Measurements from ENCODE around the gene UST. TPM values are rescaled to one million over a fixed set of nuclear protein-coding genes. Genes with fewer than 3 reads are reported as not detected.

The UST gene
- total RNA-seq, 4 donors from 2014 or later = 4.8 to 9.0 (median 7.8) TPM

DNA sequence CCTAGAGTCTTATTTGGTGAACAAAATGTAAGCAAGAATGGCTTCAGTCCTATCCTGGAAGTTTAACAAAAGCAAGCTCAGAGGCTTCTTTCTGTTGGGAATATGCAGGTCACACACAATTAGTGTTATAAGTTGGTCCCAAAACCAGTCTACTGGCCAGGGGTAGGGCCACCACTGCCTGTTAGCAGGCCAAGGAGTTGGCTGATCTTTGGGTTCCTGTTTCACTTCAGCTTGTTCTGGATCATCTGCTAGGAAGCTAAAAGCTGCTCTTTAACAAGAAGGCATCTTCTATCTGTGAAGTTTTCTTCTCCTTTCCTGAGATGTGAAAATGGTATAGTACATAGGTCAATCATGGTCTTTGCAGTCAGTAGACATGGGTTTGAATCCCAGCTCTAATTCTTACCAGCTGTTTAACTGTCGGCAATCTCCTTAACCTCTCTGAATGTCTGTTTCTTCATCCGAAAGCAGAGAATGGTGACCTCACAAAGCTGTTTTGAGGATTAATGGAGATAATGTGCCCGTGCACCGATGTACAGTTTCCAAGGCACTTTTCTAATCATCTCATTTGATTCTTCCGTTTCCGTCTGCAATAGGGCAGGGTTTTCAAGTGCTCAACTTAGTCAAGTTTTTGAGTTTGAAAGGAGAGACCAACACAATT is 299.5 kb downstream of the UST start:
- WGBS, 2 donors (ENCODE audit: low coverage in 1 of 2) = 96 to 100% methylated on average over 6 of the region's 6 CpGs

DNA sequence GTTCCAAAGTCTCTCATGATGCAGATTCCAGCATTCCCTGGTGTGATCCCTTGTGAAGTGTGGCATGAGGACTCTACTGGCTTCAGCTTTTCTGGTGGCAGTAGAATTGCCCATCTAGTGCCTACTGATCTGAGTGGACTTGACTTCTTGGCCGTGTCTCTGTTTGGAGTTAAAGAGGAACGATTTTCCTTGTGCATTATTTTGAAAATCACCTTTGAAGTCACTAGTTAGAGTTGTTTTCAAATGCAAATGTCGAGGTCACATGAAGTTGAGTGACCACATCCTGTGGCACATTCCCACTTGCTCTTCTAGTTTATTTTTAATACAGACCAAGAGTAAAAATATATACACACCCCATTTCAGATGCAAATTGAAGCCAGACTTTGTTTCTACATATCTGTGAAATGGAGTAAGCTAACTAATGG is 300.0 kb downstream of the UST start:
- no peak for TF ChIP-seq EP300 (IDR thresholded peaks at IDR 0.05; ENCODE audit: low read depth)
- no peak for TF ChIP-seq POLR2AphosphoS5 (IDR thresholded peaks at IDR 0.05)
- TF ChIP-seq, protein P1, sequence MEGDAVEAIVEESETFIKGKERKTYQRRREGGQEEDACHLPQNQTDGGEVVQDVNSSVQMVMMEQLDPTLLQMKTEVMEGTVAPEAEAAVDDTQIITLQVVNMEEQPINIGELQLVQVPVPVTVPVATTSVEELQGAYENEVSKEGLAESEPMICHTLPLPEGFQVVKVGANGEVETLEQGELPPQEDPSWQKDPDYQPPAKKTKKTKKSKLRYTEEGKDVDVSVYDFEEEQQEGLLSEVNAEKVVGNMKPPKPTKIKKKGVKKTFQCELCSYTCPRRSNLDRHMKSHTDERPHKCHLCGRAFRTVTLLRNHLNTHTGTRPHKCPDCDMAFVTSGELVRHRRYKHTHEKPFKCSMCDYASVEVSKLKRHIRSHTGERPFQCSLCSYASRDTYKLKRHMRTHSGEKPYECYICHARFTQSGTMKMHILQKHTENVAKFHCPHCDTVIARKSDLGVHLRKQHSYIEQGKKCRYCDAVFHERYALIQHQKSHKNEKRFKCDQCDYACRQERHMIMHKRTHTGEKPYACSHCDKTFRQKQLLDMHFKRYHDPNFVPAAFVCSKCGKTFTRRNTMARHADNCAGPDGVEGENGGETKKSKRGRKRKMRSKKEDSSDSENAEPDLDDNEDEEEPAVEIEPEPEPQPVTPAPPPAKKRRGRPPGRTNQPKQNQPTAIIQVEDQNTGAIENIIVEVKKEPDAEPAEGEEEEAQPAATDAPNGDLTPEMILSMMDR (IDR thresholded peaks at IDR 0.05) = no peak
- no peak for TF ChIP-seq POLR2A (IDR thresholded peaks at IDR 0.05)
- in situ Hi-C loops (cut with MboI; ENCODE audit: low pct_ligation_motif_present in 1 of 4, low pct_unique_long_range_greater_than_20kb in 1 of 4, low sequenced_read_pairs in 3 of 4) = no loop called here
- Histone ChIP-seq H3K36me3 (no peaks in the 10 kb centered on the region), H3K4me1 (peaks cover 0 to 13% (median 0%) of the 10 kb centered on the region in 4 donors), H3K4me3 (no peak overlapping the region), H3K27me3 (no peaks in the 10 kb centered on the region), H3K27ac (no peak overlapping the region), H3K9me3 (no peaks in the 10 kb centered on the region)
- no peak for DNase-seq
- WGBS, 2 donors (ENCODE audit: low coverage in 1 of 2) = 44 to 82% methylated on average over 2 to 3 of the region's 3 CpGs
- intact Hi-C loops (cut with DNase I; ENCODE audit: low total_unique reads) = no loop called here

More for the DNA sequence above, 299.5 kb downstream of the UST start:
- H3K27ac ChIP-seq = no peak overlapping the region
- H3K4me1 ChIP-seq = peaks cover 0 to 13% (median 0%) of the 10 kb centered on the region in 4 donors
- intact Hi-C loops (cut with DNase I; ENCODE audit: low total_unique reads) = no loop called here
- H3K4me3 ChIP-seq = no peak overlapping the region
- TF ChIP-seq EP300 (IDR thresholded peaks at IDR 0.05; ENCODE audit: low read depth) = no peak
- TF ChIP-seq, protein P1 (IDR thresholded peaks at IDR 0.05) = no peak
- H3K9me3 ChIP-seq = no peaks in the 10 kb centered on the region
- H3K36me3 ChIP-seq = no peaks in the 10 kb centered on the region
- in situ Hi-C loops (cut with MboI; ENCODE audit: low pct_ligation_motif_present in 1 of 4, low pct_unique_long_range_greater_than_20kb in 1 of 4, low sequenced_read_pairs in 3 of 4) = no loop called here
- no peak for DNase-seq
- H3K27me3 ChIP-seq = no peaks in the 10 kb centered on the region

DNA sequence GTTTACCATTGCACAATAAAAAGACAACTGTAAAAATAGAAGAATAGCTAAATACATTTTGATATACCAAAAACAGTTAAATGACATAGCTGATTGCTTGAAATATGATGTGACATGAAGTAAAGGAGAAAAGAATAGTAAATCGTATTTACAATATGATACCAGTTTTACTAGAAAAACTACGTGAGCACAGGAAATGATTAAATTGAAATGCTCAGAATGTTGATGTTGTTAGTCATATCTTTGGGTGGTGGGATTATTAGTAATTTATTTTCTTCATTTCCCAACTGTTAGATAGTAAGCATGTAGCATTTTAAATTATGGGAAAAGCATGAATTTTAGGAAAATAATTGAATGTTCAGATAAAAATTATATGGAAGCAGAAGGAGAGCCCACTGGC is 302.4 kb downstream of the UST start:
- no peak overlapping the region for H3K4me3 ChIP-seq
- peaks cover 0 to 13% (median 1%) of the 10 kb centered on the region in 4 donors for H3K4me1 ChIP-seq
- H3K36me3 ChIP-seq = no peaks in the 10 kb centered on the region
- intact Hi-C loops (cut with DNase I; ENCODE audit: low total_unique reads) = no loop called here
- no peaks in the 10 kb centered on the region for H3K27me3 ChIP-seq
- WGBS, 2 donors (ENCODE audit: low coverage in 1 of 2) = 81 to 87% methylated on average over 2 of the region's 2 CpGs
- TF ChIP-seq POLR2AphosphoS5 (IDR thresholded peaks at IDR 0.05) (no peak), POLR2A (IDR thresholded peaks at IDR 0.05) (no peak), EP300 (IDR thresholded peaks at IDR 0.05; ENCODE audit: low read depth) (no peak)
- TF ChIP-seq, protein P1 (IDR thresholded peaks at IDR 0.05) = no peak
- no peaks in the 10 kb centered on the region for H3K9me3 ChIP-seq
- no peak overlapping the region for H3K27ac ChIP-seq
- in situ Hi-C loops (cut with MboI; ENCODE audit: low pct_ligation_motif_present in 1 of 4, low pct_unique_long_range_greater_than_20kb in 1 of 4, low sequenced_read_pairs in 3 of 4) = no loop called here
- DNase-seq = no peak

DNA sequence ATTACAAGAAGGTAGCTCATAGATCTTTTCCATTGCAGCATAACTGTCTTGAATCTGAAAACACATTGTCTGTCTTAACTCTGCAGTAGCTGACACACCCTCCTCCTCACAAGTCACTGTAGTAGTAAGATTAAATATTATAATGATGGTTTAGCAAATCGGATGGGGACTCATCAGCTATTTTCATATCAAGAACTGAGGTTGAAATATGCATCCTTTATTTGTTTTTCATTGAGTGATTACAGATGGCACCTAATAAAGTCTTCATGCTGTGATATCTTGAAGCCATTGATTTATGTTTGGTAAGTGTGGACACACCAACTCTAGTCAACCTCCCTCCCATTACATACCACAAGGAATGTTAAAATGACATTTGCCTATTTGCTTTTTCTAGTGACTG is 303.3 kb downstream of the UST start:
- H3K4me1 ChIP-seq = peaks cover under 1 to 20% (median 6%) of the 10 kb centered on the region in 4 donors
- no peak overlapping the region for H3K4me3 ChIP-seq
- H3K27me3 ChIP-seq = no peaks in the 10 kb centered on the region
- intact Hi-C loops (cut with DNase I; ENCODE audit: low total_unique reads) (no loop called here), in situ Hi-C loops (cut with MboI; ENCODE audit: low pct_ligation_motif_present in 1 of 4, low pct_unique_long_range_greater_than_20kb in 1 of 4, low sequenced_read_pairs in 3 of 4) (no loop called here)
- 67 to 92% methylated on average over 1 of the region's 1 CpG for WGBS, 2 donors (ENCODE audit: low coverage in 1 of 2)
- no peak for DNase-seq
- no peaks in the 10 kb centered on the region for H3K9me3 ChIP-seq
- no peak overlapping the region for H3K27ac ChIP-seq
- no peaks in the 10 kb centered on the region for H3K36me3 ChIP-seq
- TF ChIP-seq, protein P1 (IDR thresholded peaks at IDR 0.05) = no peak
- TF ChIP-seq POLR2AphosphoS5 (IDR thresholded peaks at IDR 0.05) (no peak), POLR2A (IDR thresholded peaks at IDR 0.05) (no peak), EP300 (IDR thresholded peaks at IDR 0.05; ENCODE audit: low read depth) (no peak)
